HEK293 (cell line): ENCODE measurements around the gene SMIM41.

Experiments used
- CTCF ChIA-PET: fragments of 350-600 bp; formaldehyde crosslinking; extraction: SDS; loops from one replicate; lab custom pipeline; 2021; ENCODE audit warnings: antibody characterized with exemption; lab: Yijun Ruan, JAX
- POLR2A ChIA-PET: fragments of 300-600 bp; formaldehyde crosslinking; extraction: SDS; loops from one replicate; lab custom pipeline; 2020; ENCODE audit warnings: antibody characterized with exemption, inconsistent platforms; lab: Yijun Ruan, JAX
- H3K27ac ChIP-seq: fragments of 200-500 bp; sonication (Bioruptor generic); 2 replicates; pipeline ENCODE4 v1.5.1; 2014; ENCODE audit warnings: low read depth, low read length, control low read depth, inconsistent platforms; ENCODE audit errors: extremely low read depth
- H3K36me3 ChIP-seq, 2 experiments: fragments of 200-500 bp in 1 of 2; sonication (Bioruptor generic) in 1 of 2; 1 replicate in 1 of 2; 2 replicates in 1 of 2; pipeline ENCODE4 v1.5.1; 2014 to 2017; ENCODE audit warnings: inconsistent platforms in 2 of 2, low read length in 2 of 2; ENCODE audit not compliant: control insufficient read depth in 2 of 2, insufficient read depth in 1 of 2
- H3K4me1 ChIP-seq: fragments of 200-500 bp; sonication (Bioruptor generic); 2 replicates; pipeline ENCODE4 v1.5.1; 2014; ENCODE audit warnings: mild to moderate bottlenecking, low read length, inconsistent platforms; ENCODE audit not compliant: control insufficient read depth, insufficient read depth
- H3K4me3 ChIP-seq: 2 replicates; pipeline ENCODE4 v1.5.1; 2011; ENCODE audit warnings: low read depth, mild to moderate bottlenecking, control low read depth, low read length, moderate library complexity
- H3K9me3 ChIP-seq: fragments of 200-500 bp; sonication (Bioruptor generic); 2 replicates; pipeline ENCODE4 v1.5.1; 2014; ENCODE audit warnings: low read depth, low read length, inconsistent platforms; ENCODE audit not compliant: control insufficient read depth, insufficient read depth
- EGR2 ChIP-seq: fragments of 450-650 bp; formaldehyde crosslinking; IDR thresholded peaks from 2 replicates; pipeline ENCODE4 v1.5.1; 2016; ENCODE audit warnings: low read depth, missing biosample characterization, missing genetic modification characterization
- KLF7 ChIP-seq: fragments of 450-650 bp; formaldehyde crosslinking; IDR thresholded peaks from 2 replicates; pipeline ENCODE4 v1.5.1; 2016; ENCODE audit warnings: missing biosample characterization, missing genetic modification characterization, borderline replicate concordance
- MYNN ChIP-seq: fragments of 450-650 bp; formaldehyde crosslinking; IDR thresholded peaks from 2 replicates; pipeline ENCODE4 v1.5.1; 2016; ENCODE audit warnings: missing biosample characterization, missing genetic modification characterization, borderline replicate concordance
- PRDM10 ChIP-seq: fragments of 450-650 bp; formaldehyde crosslinking; IDR thresholded peaks from 2 replicates; pipeline ENCODE4 v1.5.1; 2016; ENCODE audit warnings: missing biosample characterization, missing genetic modification characterization
- RBAK ChIP-seq: fragments of 450-650 bp; formaldehyde crosslinking; IDR thresholded peaks from 2 replicates; pipeline ENCODE4 v1.5.1; 2016; ENCODE audit warnings: missing biosample characterization, missing genetic modification characterization
- SCRT2 ChIP-seq: fragments of 450-650 bp; formaldehyde crosslinking; IDR thresholded peaks from 2 replicates; pipeline ENCODE4 v1.5.1; 2016; ENCODE audit warnings: missing biosample characterization, missing genetic modification characterization
- WT1 ChIP-seq: fragments of 450-650 bp; formaldehyde crosslinking; IDR thresholded peaks from 2 replicates; pipeline ENCODE4 v1.5.1; 2016; ENCODE audit warnings: missing biosample characterization, missing genetic modification characterization
- ZBTB7A ChIP-seq: fragments of 450-650 bp; formaldehyde crosslinking; IDR thresholded peaks from 2 replicates; pipeline ENCODE4 v1.5.1; 2016; ENCODE audit warnings: low read depth, missing biosample characterization, missing genetic modification characterization
- ZFHX2 ChIP-seq: fragments of 450-650 bp; formaldehyde crosslinking; conservative IDR thresholded peaks from 2 replicates; pipeline ENCODE4 v1.5.1; 2016; ENCODE audit warnings: missing biosample characterization, missing genetic modification characterization
- ZIC2 ChIP-seq: fragments of 450-650 bp; formaldehyde crosslinking; IDR thresholded peaks from 2 replicates; pipeline ENCODE4 v1.5.1; 2016; ENCODE audit warnings: missing biosample characterization, missing genetic modification characterization
- ZNF121 ChIP-seq: fragments of 450-650 bp; formaldehyde crosslinking; IDR thresholded peaks from 2 replicates; pipeline ENCODE4 v1.5.1; 2016; ENCODE audit warnings: missing biosample characterization, missing genetic modification characterization
- ZNF449 ChIP-seq: fragments of 450-650 bp; formaldehyde crosslinking; IDR thresholded peaks from 2 replicates; pipeline ENCODE4 v1.5.1; 2017; ENCODE audit warnings: missing biosample characterization, mild to moderate bottlenecking, missing genetic modification characterization, moderate library complexity
- ZNF521 ChIP-seq: fragments of 450-650 bp; formaldehyde crosslinking; IDR thresholded peaks from 2 replicates; pipeline ENCODE4 v1.5.1; 2017; ENCODE audit warnings: missing biosample characterization, mild to moderate bottlenecking, missing genetic modification characterization
- ZNF560 ChIP-seq: fragments of 450-650 bp; formaldehyde crosslinking; IDR thresholded peaks from 2 replicates; pipeline ENCODE4 v1.5.1; 2017; ENCODE audit warnings: missing biosample characterization, missing genetic modification characterization, borderline replicate concordance
- ZNF768 ChIP-seq: fragments of 450-650 bp; formaldehyde crosslinking; IDR thresholded peaks from 2 replicates; pipeline ENCODE4 v1.5.1; 2018; ENCODE audit warnings: missing biosample characterization, mild to moderate bottlenecking, missing genetic modification characterization
- ZNF785 ChIP-seq: fragments of 450-650 bp; formaldehyde crosslinking; IDR thresholded peaks from 2 replicates; pipeline ENCODE4 v1.5.1; 2016; ENCODE audit warnings: missing biosample characterization, missing genetic modification characterization
- ZSCAN4 ChIP-seq: fragments of 450-650 bp; formaldehyde crosslinking; IDR thresholded peaks from 2 replicates; pipeline ENCODE4 v1.5.1; 2017; ENCODE audit warnings: missing biosample characterization, missing genetic modification characterization

The SMIM41 gene

GRCh38 chr12:52149182-52149641, 69.7 kb downstream of the SMIM41 start:
- no peaks in the 10 kb centered on the region for H3K36me3 ChIP-seq
- ChIA-PET POLR2A (interaction anchor here (0.6 kb wide), 1 partner anchor 11 kb away, joined by 3 read pairs; no protein-coding TSS in a partner anchor), CTCF (interaction anchor here (0.6 to 3.1 kb wide), 11 partner anchors 8 to 735 kb away, joined by 3 to 15 read pairs (median 5); no protein-coding TSS in a partner anchor)
- no peak for TF ChIP-seq ZNF521 (tag by site-specific recombination)
- 0 out of 2 replicates have a peak, but pooled peaks have one; percentile 22 for TF ChIP-seq ZFHX2
- TF ChIP-seq WT1 (tag by site-specific recombination) = no peak
- 0 out of 2 replicates have a peak, but pooled peaks have one; percentile 54 for TF ChIP-seq MYNN (tag by site-specific recombination)
- 0 out of 2 replicates have a peak, but pooled peaks have one; percentile 35 for TF ChIP-seq EGR2
- no peak for TF ChIP-seq RBAK (tag by site-specific recombination)
- no peak overlapping the region for H3K27ac ChIP-seq
- H3K4me3 ChIP-seq = no peak overlapping the region
- H3K9me3 ChIP-seq = no peaks in the 10 kb centered on the region
- no peaks in the 10 kb centered on the region; the same call in 1 of the 2 replicates for H3K4me1 ChIP-seq

GRCh38 chr12:52149651-52150241, 70.2 kb downstream of the SMIM41 start:
- ChIA-PET CTCF (interaction anchor here (0.5 to 6.4 kb wide), 7 partner anchors 17 to 735 kb away, joined by 3 to 47 read pairs (median 5); no protein-coding TSS in a partner anchor), POLR2A (no interaction called here)
- no peaks in the 10 kb centered on the region; the same call in 1 of the 2 replicates for H3K4me1 ChIP-seq
- H3K27ac ChIP-seq = no peak overlapping the region
- TF ChIP-seq ZIC2 (peak; percentile 5; the same call in 1 of the 2 replicates), ZBTB7A (tag by site-specific recombination) (no peak)
- no peak overlapping the region for H3K4me3 ChIP-seq
- H3K36me3 ChIP-seq = no peaks in the 10 kb centered on the region
- H3K9me3 ChIP-seq = no peaks in the 10 kb centered on the region

GRCh38 chr12:52151153-52151836, 71.8 kb downstream of the SMIM41 start:
- H3K4me3 ChIP-seq = no peak overlapping the region
- H3K36me3 ChIP-seq = no peaks in the 10 kb centered on the region
- no peaks in the 10 kb centered on the region; the same call in 1 of the 2 replicates for H3K4me1 ChIP-seq
- POLR2A ChIA-PET = no interaction called here
- no peaks in the 10 kb centered on the region for H3K9me3 ChIP-seq
- CTCF ChIA-PET = interaction anchor here (0.7 to 6.4 kb wide), 5 partner anchors 7 to 728 kb away, joined by 3 to 47 read pairs (median 5); no protein-coding TSS in a partner anchor
- no peak for TF ChIP-seq KLF7 (tag by site-specific recombination)
- TF ChIP-seq EGR2 = peak; percentile 89
- no peak for TF ChIP-seq ZNF560 (tag by site-specific recombination)
- TF ChIP-seq SCRT2 (tag by site-specific recombination) = no peak
- peak; percentile 97 for TF ChIP-seq ZFHX2
- TF ChIP-seq ZNF768 = peak; percentile 75; the same call in 1 of the 2 replicates
- no peak overlapping the region for H3K27ac ChIP-seq

GRCh38 chr12:52151837-52152783, 72.6 kb downstream of the SMIM41 start:
- CTCF ChIA-PET = interaction anchor here (0.7 to 6.8 kb wide), 6 partner anchors 8 to 727 kb away, joined by 3 to 104 read pairs (median 4); no protein-coding TSS in a partner anchor
- Histone ChIP-seq H3K36me3 (no peaks in the 10 kb centered on the region), H3K4me1 (no peaks in the 10 kb centered on the region; the same call in 1 of the 2 replicates), H3K27ac (no peak overlapping the region), H3K9me3 (no peaks in the 10 kb centered on the region), H3K4me3 (peak overlapping the region; percentile 23)
- POLR2A ChIA-PET = no interaction called here
- TF ChIP-seq ZNF785 (tag by site-specific recombination) = 0 out of 2 replicates have a peak, but pooled peaks have one; percentile 51
- no peak for TF ChIP-seq ZSCAN4
- TF ChIP-seq PRDM10 = no peak
- peak; percentile 71 for TF ChIP-seq ZFHX2
- TF ChIP-seq ZNF121 = no peak
- no peak for TF ChIP-seq ZNF449 (tag by site-specific recombination)
- TF ChIP-seq ZIC2 = peak; percentile 52
